B cell (primary cell): ENCODE measurements around the gene KRTAP2-3. TPM values are rescaled to one million over a fixed set of nuclear protein-coding genes. Genes with fewer than 3 reads are reported as not detected.

ENCODE experiments used
- ATAC-seq: fragments of 200-7000 bp; cut with Tn5 transposase; one replicate; pipeline ENCODE4 v1.10.0; 2021; ENCODE audit warnings: low read depth, mild to moderate bottlenecking, moderate number of reproducible peaks, moderate library complexity
- CTCF ChIA-PET: fragments of 350-600 bp; sonication (Branson Sonifier 250); formaldehyde crosslinking; loops from one replicate; lab custom pipeline; 2021; ENCODE audit warnings: antibody characterized with exemption, inconsistent platforms; lab: Charles Lee
- POLR2A ChIA-PET: fragments of 350-600 bp; sonication (Branson Sonifier 250); formaldehyde crosslinking; loops from one replicate; lab custom pipeline; 2021; ENCODE audit warnings: antibody characterized with exemption; lab: Charles Lee
- DNase-seq: peaks from one replicate; pipeline ENCODE4 v3.0.0; 2013
- H2AFZ ChIP-seq: 2 replicates; pipeline ENCODE4 v1.6.1; 2012; ENCODE audit warnings: mild to moderate bottlenecking, low read depth, low read length; ENCODE audit not compliant: insufficient read depth, poor library complexity, severe bottlenecking
- H3K27ac ChIP-seq, 2 donors: 1 replicate in 1 of 2; 2 replicates in 1 of 2; pipeline ENCODE4 v1.5.1; 2012 to 2013; ENCODE audit warnings: low read length in 2 of 2, mild to moderate bottlenecking in 2 of 2, moderate library complexity in 1 of 2
- H3K27me3 ChIP-seq, 4 experiments: fragments of 200-600 bp in 1 of 4; sonication (generic) in 1 of 4; replicated peaks in 1 of 4; 1 replicate in 2 of 4; 2 replicates in 2 of 4; pipeline versions ENCODE4 v1.6.1 to v1.7.0; 2013 to 2016; ENCODE audit warnings: low read length in 3 of 4, mild to moderate bottlenecking in 2 of 4, mixed read lengths in 1 of 4, moderate library complexity in 1 of 4; ENCODE audit not compliant: insufficient read depth in 4 of 4, control insufficient read depth in 3 of 4; ENCODE audit errors: control extremely low read depth in 1 of 4
- H3K36me3 ChIP-seq, 2 experiments: replicated peaks in 1 of 2; 1 replicate in 1 of 2; 2 replicates in 1 of 2; pipeline versions ENCODE4 v1.6.1 to v1.7.1; 2013; ENCODE audit warnings: low read length in 1 of 2; ENCODE audit not compliant: insufficient read depth in 2 of 2, control insufficient read depth in 1 of 2; ENCODE audit errors: control extremely low read depth in 1 of 2, extremely low read depth in 1 of 2
- H3K4me1 ChIP-seq, 2 donors: fragments of 200-600 bp in 1 of 2; sonication (generic) in 1 of 2; 1 replicate in 1 of 2; 2 replicates in 1 of 2; pipeline versions ENCODE4 v1.5.1 to v1.6.1; 2013 to 2017; ENCODE audit warnings: low read length in 2 of 2; ENCODE audit not compliant: control insufficient read depth in 2 of 2, insufficient read depth in 2 of 2
- H3K4me2 ChIP-seq: replicated peaks from 2 replicates; pipeline ENCODE3; 2012; ENCODE audit warnings: mild to moderate bottlenecking, low read depth, low read length; ENCODE audit not compliant: poor library complexity, severe bottlenecking
- H3K4me3 ChIP-seq, 5 experiments: fragments of 200-600 bp in 1 of 5; sonication (generic) in 1 of 5; 1 replicate in 3 of 5; 2 replicates in 2 of 5; pipeline versions ENCODE4 v1.5.1 to v1.7.0; 2011 to 2016; ENCODE audit warnings: low read length in 4 of 5, mild to moderate bottlenecking in 4 of 5, low read depth in 2 of 5, control low read depth in 1 of 5, moderate library complexity in 1 of 5; ENCODE audit not compliant: insufficient read depth in 1 of 5; ENCODE audit errors: control extremely low read depth in 1 of 5, extremely low read depth in 1 of 5
- H3K79me2 ChIP-seq: fragments of 200-600 bp; sonication (generic); one replicate; pipeline ENCODE4 v1.6.0; 2016; ENCODE audit warnings: low read length; ENCODE audit not compliant: control insufficient read depth, insufficient read depth
- H3K9ac ChIP-seq: fragments of 200-600 bp; sonication (generic); 2 replicates; pipeline ENCODE4 v1.6.1; 2017; ENCODE audit warnings: mild to moderate bottlenecking, low read length, moderate library complexity
- H3K9me3 ChIP-seq, 3 donors: one replicate each; pipeline versions ENCODE4 v1.6.1 to v1.7.1; 2013; ENCODE audit warnings: low read length in 2 of 3; ENCODE audit not compliant: control insufficient read depth in 2 of 3, insufficient read depth in 1 of 3; ENCODE audit errors: control extremely low read depth in 1 of 3
- H4K20me1 ChIP-seq: 2 replicates; pipeline ENCODE4 v1.6.0; 2012; ENCODE audit warnings: mild to moderate bottlenecking, low read length; ENCODE audit not compliant: insufficient read depth, control insufficient read depth, poor library complexity, severe bottlenecking
- H3K27ac Mint-ChIP-seq: one replicate; pipeline ENCODE4 v1.8.0; 2021; ENCODE audit warnings: mixed read lengths
- H3K27me3 Mint-ChIP-seq: one replicate; pipeline ENCODE4 v1.8.0; 2021; ENCODE audit warnings: mixed read lengths
- H3K4me1 Mint-ChIP-seq: one replicate; pipeline ENCODE4 v1.8.0; 2021; ENCODE audit warnings: mixed read lengths
- H3K4me3 Mint-ChIP-seq: one replicate; pipeline ENCODE4 v1.8.0; 2021; ENCODE audit warnings: mixed read lengths
- H3K9me3 Mint-ChIP-seq: one replicate; pipeline ENCODE4 v1.8.0; 2022; ENCODE audit warnings: mixed read lengths; ENCODE audit not compliant: insufficient read depth
- EZH2 ChIP-seq: IDR thresholded peaks from 2 replicates; pipeline ENCODE4 v1.6.1; 2012; ENCODE audit warnings: borderline replicate concordance, low read depth, mild to moderate bottlenecking, moderate library complexity, low read length; ENCODE audit not compliant: insufficient read depth, poor library complexity, severe bottlenecking
- WGBS: methylation state at CpG from one replicate; pipeline ENCODE4 v1.1.5; 2013; ENCODE audit warnings: missing lambda C conversion rate; ENCODE audit not compliant: insufficient coverage; 5-methylcytosine and 5-hydroxymethylcytosine counted together
- intact Hi-C: fragments of 100-400 bp; cut with micrococcal nuclease; formaldehyde crosslinking; loops from one replicate; pipeline ENCODE4 v1.10.0; 2022
- polyA plus RNA-seq: library from polyadenylated mRNA; depleted of rRNA; stranded (reverse); fragments of >200 nt; gene quantifications from 2 replicates; pipeline ENCODE4 v1.2.3, GENCODE V29; 2012
- total RNA-seq, 2 donors: library from RNA; stranded (reverse); fragments of 120-200 nt in 1 of 2; gene quantifications; 1 replicate in 1 of 2; 2 replicates in 1 of 2; pipeline versions ENCODE4 v1.2.3 to v1.2.4, GENCODE V29; 2013 to 2022
- TF ChIP-seq, protein P1 (sequence below): fragments of 200-600 bp; IDR thresholded peaks from one replicate; pipeline ENCODE4 v1.8.0; 2022; ENCODE audit warnings: antibody characterized with exemption, mild to moderate bottlenecking

The KRTAP2-3 gene
- total and polyA plus RNA-seq, 2 donors (not counting 1 experiment from before 2014, with no cell fraction given): not detected

DNA sequence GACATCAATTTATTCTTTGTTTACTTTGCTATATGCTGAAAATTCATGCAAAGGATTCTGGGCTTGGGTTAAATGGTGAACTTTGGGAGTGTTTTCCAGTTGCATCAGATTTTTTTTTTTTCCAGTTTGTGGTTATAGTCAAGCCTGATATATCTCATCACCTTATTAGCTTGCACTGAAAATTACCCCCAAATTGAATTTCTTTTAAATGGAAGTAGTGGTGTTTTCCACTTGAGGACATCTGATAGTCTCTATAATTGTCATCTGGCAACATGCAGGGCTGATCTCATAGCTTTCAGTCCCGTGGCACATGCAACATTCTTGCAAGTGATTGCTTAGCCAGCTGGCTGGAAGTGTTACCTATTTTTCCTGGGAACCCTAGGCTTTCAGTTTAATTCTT, 46.3 kb downstream of the KRTAP2-3 start:
- intact Hi-C loops: no loop called here
- Mint-ChIP-seq H3K27ac (no peak overlapping the region), H3K9me3 (no peaks in the 10 kb centered on the region), H3K4me1 (no peaks in the 10 kb centered on the region), H3K27me3 (peaks cover 14% of the 10 kb centered on the region), H3K4me3 (no peak overlapping the region)
- no peak for DNase-seq
- Histone ChIP-seq H3K4me2 (no peak overlapping the region), H3K9me3 (no peaks in the 10 kb centered on the region), H3K9ac (no peak overlapping the region), H3K27me3 (no peaks in the 10 kb centered on the region), H3K4me3 (no peak overlapping the region), H3K36me3 (no peaks in the 10 kb centered on the region), H4K20me1 (no peaks in the 10 kb centered on the region), H3K4me1 (no peaks in the 10 kb centered on the region), H2AFZ (no peak overlapping the region), H3K27ac (no peak overlapping the region), H3K79me2 (no peaks in the 10 kb centered on the region)
- no peak for TF ChIP-seq EZH2
- TF ChIP-seq, protein P1, sequence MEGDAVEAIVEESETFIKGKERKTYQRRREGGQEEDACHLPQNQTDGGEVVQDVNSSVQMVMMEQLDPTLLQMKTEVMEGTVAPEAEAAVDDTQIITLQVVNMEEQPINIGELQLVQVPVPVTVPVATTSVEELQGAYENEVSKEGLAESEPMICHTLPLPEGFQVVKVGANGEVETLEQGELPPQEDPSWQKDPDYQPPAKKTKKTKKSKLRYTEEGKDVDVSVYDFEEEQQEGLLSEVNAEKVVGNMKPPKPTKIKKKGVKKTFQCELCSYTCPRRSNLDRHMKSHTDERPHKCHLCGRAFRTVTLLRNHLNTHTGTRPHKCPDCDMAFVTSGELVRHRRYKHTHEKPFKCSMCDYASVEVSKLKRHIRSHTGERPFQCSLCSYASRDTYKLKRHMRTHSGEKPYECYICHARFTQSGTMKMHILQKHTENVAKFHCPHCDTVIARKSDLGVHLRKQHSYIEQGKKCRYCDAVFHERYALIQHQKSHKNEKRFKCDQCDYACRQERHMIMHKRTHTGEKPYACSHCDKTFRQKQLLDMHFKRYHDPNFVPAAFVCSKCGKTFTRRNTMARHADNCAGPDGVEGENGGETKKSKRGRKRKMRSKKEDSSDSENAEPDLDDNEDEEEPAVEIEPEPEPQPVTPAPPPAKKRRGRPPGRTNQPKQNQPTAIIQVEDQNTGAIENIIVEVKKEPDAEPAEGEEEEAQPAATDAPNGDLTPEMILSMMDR: no peak
- ATAC-seq: no peak
- 83% methylated on average over 1 of the region's 1 CpG for WGBS
- CTCF ChIA-PET: no interaction called here
- POLR2A ChIA-PET: no interaction called here

DNA sequence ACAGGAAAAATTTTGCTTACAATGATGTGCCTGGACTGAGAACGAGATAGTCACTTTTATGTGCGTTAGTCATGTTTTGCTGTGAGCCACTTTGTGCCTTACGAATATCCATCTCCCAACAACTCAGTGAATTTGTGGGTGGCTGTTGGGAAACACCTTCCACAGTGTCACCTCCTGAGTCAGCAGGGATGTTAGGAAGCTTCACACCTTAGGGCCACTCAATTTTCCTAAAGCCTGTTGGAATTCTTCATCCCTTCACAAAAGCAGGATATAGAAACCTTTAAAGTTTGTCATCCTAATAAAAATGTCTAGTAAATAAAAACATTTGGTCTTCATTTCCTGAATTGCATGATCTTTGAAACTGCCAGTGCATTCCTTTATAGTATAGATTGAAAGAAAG, 46.7 kb downstream of the KRTAP2-3 start:
- ATAC-seq (no peak), DNase-seq (no peak)
- POLR2A ChIA-PET: no interaction called here
- no peak overlapping the region for H3K27ac Mint-ChIP-seq
- H3K27me3 Mint-ChIP-seq: peaks cover 14% of the 10 kb centered on the region
- Histone ChIP-seq H3K27ac (no peak overlapping the region), H4K20me1 (no peaks in the 10 kb centered on the region), H2AFZ (no peak overlapping the region), H3K9me3 (no peaks in the 10 kb centered on the region), H3K79me2 (no peaks in the 10 kb centered on the region), H3K9ac (no peak overlapping the region), H3K4me1 (no peaks in the 10 kb centered on the region), H3K4me3 (no peak overlapping the region), H3K36me3 (no peaks in the 10 kb centered on the region), H3K4me2 (no peak overlapping the region), H3K27me3 (no peaks in the 10 kb centered on the region)
- WGBS: no CpG with 5 or more reads among the region's 3 CpGs
- H3K4me3 Mint-ChIP-seq: no peak overlapping the region
- CTCF ChIA-PET: no interaction called here
- TF ChIP-seq, protein P1: no peak
- TF ChIP-seq EZH2: no peak
- intact Hi-C loops: no loop called here
- no peaks in the 10 kb centered on the region for H3K9me3 Mint-ChIP-seq
- H3K4me1 Mint-ChIP-seq: no peaks in the 10 kb centered on the region
